Sigmoid colon (tissue), 4 donors: ENCODE data around the gene CTIF.

ENCODE experiments used
- CTCF ChIP-seq, 4 experiments: fragments of 450-650 bp in 3 of 4; fragments of 200-600 bp in 1 of 4; IDR thresholded peaks; one replicate each; pipeline ENCODE4 v1.5.1; 2016 to 2019; ENCODE audit warnings: antibody characterized with exemption in 4 of 4, mild to moderate bottlenecking in 3 of 4, moderate library complexity in 2 of 4
- EP300 ChIP-seq, 4 donors: sonication (generic); formaldehyde crosslinking; IDR thresholded peaks; one replicate each; pipeline ENCODE4 v1.6.1; 2017; ENCODE audit warnings: antibody characterized with exemption in 4 of 4
- POLR2A ChIP-seq, 2 donors: fragments of 450-650 bp; IDR thresholded peaks; one replicate each; pipeline ENCODE4 v1.6.1; 2016; ENCODE audit warnings: antibody characterized with exemption in 2 of 2, mild to moderate bottlenecking in 2 of 2, moderate library complexity in 2 of 2
- POLR2AphosphoS5 ChIP-seq, 4 donors: sonication (generic); formaldehyde crosslinking; IDR thresholded peaks; one replicate each; pipeline ENCODE4 v1.6.1; 2017; ENCODE audit warnings: antibody characterized with exemption in 4 of 4

GRCh38 chr18:48608581-48608980, 69.8 kb downstream of the CTIF start:
- TF ChIP-seq CTCF (IDR thresholded peaks at IDR 0.05) (no peak), POLR2A (IDR thresholded peaks at IDR 0.05) (no peak), POLR2AphosphoS5 (IDR thresholded peaks at IDR 0.05) (no peak), EP300 (IDR thresholded peaks at IDR 0.05) (no peak)
